ENCODE data around the gene DST.

Gene DST

DNA sequence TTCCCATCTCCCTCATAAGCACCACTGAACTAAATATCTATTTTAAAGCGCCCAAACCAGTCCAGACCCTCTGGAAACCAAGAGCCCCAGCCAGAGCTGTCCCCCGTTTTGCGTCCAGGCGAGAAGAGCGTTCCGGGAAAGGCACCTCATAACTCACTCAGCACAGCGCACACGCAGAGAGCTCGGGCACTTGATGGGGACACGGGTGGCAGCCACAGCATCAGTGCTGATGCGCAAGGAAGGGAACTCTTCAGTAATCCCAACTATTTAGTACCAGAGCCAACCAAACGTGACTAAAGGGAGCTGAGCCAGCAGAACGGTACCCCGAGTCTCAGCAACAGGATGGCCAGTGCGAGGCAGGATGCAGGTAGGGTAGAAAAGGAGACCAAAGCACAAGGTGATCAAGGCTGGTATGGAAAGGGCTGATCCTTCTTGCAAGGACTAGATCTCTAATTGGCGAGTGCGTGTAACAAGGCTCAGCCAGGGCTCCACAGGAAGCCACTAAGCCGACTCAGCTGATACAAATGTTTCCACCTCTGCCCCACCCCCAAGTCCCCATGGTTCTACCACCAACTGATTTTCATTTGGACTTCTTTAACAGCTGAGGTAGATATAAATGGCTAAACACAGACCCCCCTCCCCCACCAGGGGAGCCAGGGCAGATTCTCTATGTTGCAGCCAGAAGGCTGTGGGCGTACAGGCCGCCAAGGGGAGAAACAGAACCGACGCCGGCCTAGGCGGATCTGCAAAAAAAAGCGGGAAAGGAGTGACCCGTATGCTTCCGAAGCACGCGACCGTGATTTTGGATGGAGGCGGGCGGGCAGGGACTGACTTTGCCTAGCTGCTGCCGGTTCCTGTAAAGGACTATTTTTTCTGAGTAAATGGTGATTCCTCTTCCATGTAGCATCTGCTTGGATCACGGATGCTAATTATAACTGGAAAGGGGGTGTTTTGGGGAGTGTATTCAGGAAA lies 211.8 kb downstream of the DST start:
- TF ChIP-seq, protein P1, sequence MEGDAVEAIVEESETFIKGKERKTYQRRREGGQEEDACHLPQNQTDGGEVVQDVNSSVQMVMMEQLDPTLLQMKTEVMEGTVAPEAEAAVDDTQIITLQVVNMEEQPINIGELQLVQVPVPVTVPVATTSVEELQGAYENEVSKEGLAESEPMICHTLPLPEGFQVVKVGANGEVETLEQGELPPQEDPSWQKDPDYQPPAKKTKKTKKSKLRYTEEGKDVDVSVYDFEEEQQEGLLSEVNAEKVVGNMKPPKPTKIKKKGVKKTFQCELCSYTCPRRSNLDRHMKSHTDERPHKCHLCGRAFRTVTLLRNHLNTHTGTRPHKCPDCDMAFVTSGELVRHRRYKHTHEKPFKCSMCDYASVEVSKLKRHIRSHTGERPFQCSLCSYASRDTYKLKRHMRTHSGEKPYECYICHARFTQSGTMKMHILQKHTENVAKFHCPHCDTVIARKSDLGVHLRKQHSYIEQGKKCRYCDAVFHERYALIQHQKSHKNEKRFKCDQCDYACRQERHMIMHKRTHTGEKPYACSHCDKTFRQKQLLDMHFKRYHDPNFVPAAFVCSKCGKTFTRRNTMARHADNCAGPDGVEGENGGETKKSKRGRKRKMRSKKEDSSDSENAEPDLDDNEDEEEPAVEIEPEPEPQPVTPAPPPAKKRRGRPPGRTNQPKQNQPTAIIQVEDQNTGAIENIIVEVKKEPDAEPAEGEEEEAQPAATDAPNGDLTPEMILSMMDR (conservative IDR thresholded peaks at IDR 0.05; ENCODE audit: low read length) = no peak

DNA sequence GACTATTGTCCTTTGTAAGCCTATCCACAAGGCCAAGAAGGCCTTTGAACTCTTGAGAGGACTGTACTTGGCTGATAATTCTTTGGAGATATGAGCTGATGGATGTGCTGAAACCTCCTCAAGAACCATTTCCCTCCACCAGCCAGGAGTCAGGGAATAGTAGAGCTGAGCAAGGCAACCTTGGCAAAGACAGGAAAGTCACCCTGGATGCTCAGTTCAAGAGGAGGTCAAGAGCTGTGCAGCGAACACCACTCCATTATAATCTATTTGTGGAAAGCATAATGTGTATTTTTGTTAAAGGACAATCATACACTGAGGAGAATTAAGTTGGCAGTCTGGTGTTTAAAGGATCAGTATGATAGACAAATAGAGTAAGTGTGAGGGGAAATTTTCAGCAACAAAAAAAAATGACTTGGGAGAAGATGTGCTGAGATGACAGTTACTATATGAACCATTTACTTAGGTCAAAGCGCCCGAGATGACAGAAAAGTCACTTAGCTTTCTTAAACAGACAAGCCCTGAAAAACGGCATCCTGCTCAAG lies 218.1 kb downstream of the DST start:
- TF ChIP-seq, protein P1 (conservative IDR thresholded peaks at IDR 0.05; ENCODE audit: low read length) = no peak
- DNase-seq (ENCODE audit: low read depth) = no peak
- no peak overlapping the region for H3K4me3 ChIP-seq (ENCODE audit: low read length)

More for the DNA sequence above, 211.8 kb downstream of the DST start:
- H3K4me3 ChIP-seq (ENCODE audit: low read length) = no peak overlapping the region
- no peak for DNase-seq (ENCODE audit: low read depth)

- DNase-seq (ENCODE audit: low read depth) = no peak
- TF ChIP-seq, protein P1 (conservative IDR thresholded peaks at IDR 0.05; ENCODE audit: low read length) = no peak
- H3K4me3 ChIP-seq (ENCODE audit: low read length) = no peak overlapping the region
These were observed 218.6 kb downstream of the DST start for GRCh38 chr6:56424064-56424463.

GRCh38 chr6:56420296-56420695 lies 222.4 kb downstream of the DST start:
- H3K4me3 ChIP-seq (ENCODE audit: low read length) = no peak overlapping the region
- TF ChIP-seq, protein P1 (conservative IDR thresholded peaks at IDR 0.05; ENCODE audit: low read length) = no peak
- DNase-seq (ENCODE audit: low read depth) = no peak

GRCh38 chr6:56419191-56419590 lies 223.5 kb downstream of the DST start:
- DNase-seq (ENCODE audit: low read depth) = no peak
- TF ChIP-seq, protein P1 (conservative IDR thresholded peaks at IDR 0.05; ENCODE audit: low read length) = no peak

GRCh38 chr6:56417823-56418222 lies 224.9 kb downstream of the DST start:
- H3K4me3 ChIP-seq (ENCODE audit: low read length) = no peak overlapping the region
- DNase-seq (ENCODE audit: low read depth) = no peak
- TF ChIP-seq, protein P1 (conservative IDR thresholded peaks at IDR 0.05; ENCODE audit: low read length) = no peak

More at GRCh38 chr6:56419191-56419590, 223.5 kb downstream of the DST start:
- H3K4me3 ChIP-seq (ENCODE audit: low read length) = no peak overlapping the region
